Ovary (tissue), 9 donors: Measurements from ENCODE around the gene CMTM4. TPM values are rescaled to one million over a fixed set of nuclear protein-coding genes. Genes with fewer than 3 reads are reported as not detected.

Experiments
- DNase-seq, 5 donors: peaks; one replicate each; pipeline ENCODE4 v3.0.0-alpha.2; 2019 to 2020
- H3K27ac ChIP-seq, 2 donors: fragments of 200-600 bp; one replicate each; pipeline versions ENCODE4 v1.5.1 to v1.8.0; 2019 to 2022
- H3K27me3 ChIP-seq: fragments of 200-600 bp; one replicate; pipeline ENCODE4 v1.8.0; 2022
- H3K36me3 ChIP-seq: fragments of 200-600 bp; sonication (generic); one replicate; pipeline ENCODE4 v1.5.1; 2019
- H3K4me1 ChIP-seq: one replicate; pipeline ENCODE4 v1.8.1; 2013; ENCODE audit warnings: mild to moderate bottlenecking, moderate library complexity; ENCODE audit not compliant: insufficient read depth
- H3K4me3 ChIP-seq: fragments of 200-600 bp; sonication (generic); one replicate; pipeline ENCODE4 v1.5.1; 2017
- H3K9me3 ChIP-seq, 2 donors: fragments of 200-600 bp in 1 of 2; sonication (generic) in 1 of 2; one replicate each; pipeline versions ENCODE4 v1.5.1 to v1.8.1; 2013 to 2019; ENCODE audit warnings: mild to moderate bottlenecking in 1 of 2, moderate library complexity in 1 of 2
- CTCF ChIP-seq, 3 donors: fragments of 450-650 bp in 2 of 3; fragments of 200-600 bp in 1 of 3; IDR thresholded peaks; one replicate each; pipeline versions ENCODE4 v1.5.1 to v1.8.0; 2016 to 2022; ENCODE audit warnings: antibody characterized with exemption in 3 of 3, mild to moderate bottlenecking in 1 of 3
- EP300 ChIP-seq: sonication (generic); formaldehyde crosslinking; IDR thresholded peaks from one replicate; pipeline ENCODE4 v1.6.1; 2017; ENCODE audit warnings: antibody characterized with exemption
- POLR2A ChIP-seq: fragments of 450-650 bp; IDR thresholded peaks from one replicate; pipeline ENCODE4 v1.6.1; 2017; ENCODE audit warnings: antibody characterized with exemption, mild to moderate bottlenecking, moderate library complexity
- WGBS, 3 donors: extraction: QIAGEN DNeasy Blood & Tissue Kit in 1 of 3; methylation state at CpG; one replicate each; pipeline versions ENCODE4 v1.1.5 to v1.1.7; 2013 to 2017; 5-methylcytosine and 5-hydroxymethylcytosine counted together
- intact Hi-C, 4 donors: fragments of 100-400 bp; cut with DNase I; formaldehyde crosslinking; loops; one replicate each; pipeline versions ENCODE4 v1.11.0 to v1.15.1; 2022 to 2023
- polyA plus RNA-seq, 2 donors: library from polyadenylated mRNA; stranded (reverse); fragments of 200-250 nt in 1 of 2; fragments of 350-450 nt in 1 of 2; fragmentation: Illumina TruSeq in 1 of 2; extraction: RNeasy Lipid Tissue Mini Kit (QIAGEN cat#74804) in 1 of 2; gene quantifications; one replicate each; pipeline ENCODE4 v1.2.3, GENCODE V29; 2013 to 2014
- total RNA-seq, 7 donors: library from RNA; depleted of rRNA in 2 of 7; stranded (reverse); fragments of >200 nt in 2 of 7; fragmentation: NEBNext Ultra II Directional in 3 of 7; extraction: Animal tissue kit (Norgen Biotek cat#: 25700) in 3 of 7; gene quantifications; one replicate each; pipeline versions ENCODE4 v1.1.0 to v1.2.4, GENCODE V29; 2016 to 2023
- donor health status: DM: no; HTN: no; CAD: no; lungs with moderate emphysema.
- donor health status: DM: no; HTN: no; CAD: no.
- donor health status: Bipolar disorder and iron deficiency.
- donor health status: DM: yes; HTN: yes; CAD: no.
- donor health status: DM: no; HTN: no; CAD: no.
- donor health status: DM: yes; HTN: yes; CAD: no.

Gene CMTM4
- total and polyA plus RNA-seq, 9 donors, result 5.4 to 47.1 (median 13.1) TPM

GRCh38 chr16:66641387-66641786 is 55.2 kb downstream of the CMTM4 start:
- 96 to 100% (median 97%) methylated on average over 1 of the region's 1 CpG for WGBS, 3 donors
- no peak overlapping the region for H3K27ac ChIP-seq
- H3K9me3 ChIP-seq, result no peaks in the 10 kb centered on the region
- H3K4me3 ChIP-seq, result no peak overlapping the region
- no peak for DNase-seq
- no peaks in the 10 kb centered on the region for H3K36me3 ChIP-seq
- intact Hi-C loops, result no loop called here
- no peak for TF ChIP-seq POLR2A
- TF ChIP-seq EP300, result no peak
- no peak for TF ChIP-seq CTCF (IDR thresholded peaks at IDR 0.05)
- H3K27me3 ChIP-seq, result no peaks in the 10 kb centered on the region
- no peaks in the 10 kb centered on the region for H3K4me1 ChIP-seq

DNA sequence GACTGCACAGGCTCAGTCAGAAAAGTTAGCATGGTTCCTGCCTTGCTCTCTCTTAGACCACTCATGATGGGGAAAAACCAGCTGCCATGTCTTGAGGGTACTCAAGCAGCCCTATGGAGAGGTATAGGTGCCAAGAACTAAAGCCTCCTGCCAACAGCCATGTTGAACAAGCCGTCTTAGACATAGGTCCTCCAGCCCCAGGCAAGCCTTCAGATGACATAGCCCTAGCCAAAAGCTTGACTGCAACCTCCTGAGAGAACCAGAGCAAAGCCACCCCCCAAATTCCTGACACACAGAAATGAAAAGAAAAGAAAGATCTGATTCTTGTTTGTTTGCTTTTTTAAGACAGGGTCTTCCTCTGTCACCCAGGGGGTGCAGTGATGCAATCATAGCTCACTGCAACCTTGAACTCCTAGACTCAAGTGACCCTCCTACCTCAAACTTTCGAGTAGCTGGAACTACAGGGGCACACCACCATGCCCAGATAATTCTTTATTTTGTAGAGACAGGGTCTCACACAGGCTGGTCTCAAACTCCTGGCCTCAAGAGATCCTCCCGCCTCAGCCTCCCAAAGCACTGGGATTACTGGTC is 55.7 kb downstream of the CMTM4 start:
- H3K27ac ChIP-seq, result no peak overlapping the region
- DNase-seq, result no peak
- intact Hi-C loops, result no loop called here
- no peaks in the 10 kb centered on the region for H3K36me3 ChIP-seq
- H3K4me3 ChIP-seq, result no peak overlapping the region
- no peaks in the 10 kb centered on the region for H3K9me3 ChIP-seq
- 86 to 92% (median 90%) methylated on average over 3 of the region's 3 CpGs for WGBS, 3 donors
- no peaks in the 10 kb centered on the region for H3K4me1 ChIP-seq
- no peaks in the 10 kb centered on the region for H3K27me3 ChIP-seq
- no peak for TF ChIP-seq CTCF (IDR thresholded peaks at IDR 0.05)
- no peak for TF ChIP-seq POLR2A
- no peak for TF ChIP-seq EP300

DNA sequence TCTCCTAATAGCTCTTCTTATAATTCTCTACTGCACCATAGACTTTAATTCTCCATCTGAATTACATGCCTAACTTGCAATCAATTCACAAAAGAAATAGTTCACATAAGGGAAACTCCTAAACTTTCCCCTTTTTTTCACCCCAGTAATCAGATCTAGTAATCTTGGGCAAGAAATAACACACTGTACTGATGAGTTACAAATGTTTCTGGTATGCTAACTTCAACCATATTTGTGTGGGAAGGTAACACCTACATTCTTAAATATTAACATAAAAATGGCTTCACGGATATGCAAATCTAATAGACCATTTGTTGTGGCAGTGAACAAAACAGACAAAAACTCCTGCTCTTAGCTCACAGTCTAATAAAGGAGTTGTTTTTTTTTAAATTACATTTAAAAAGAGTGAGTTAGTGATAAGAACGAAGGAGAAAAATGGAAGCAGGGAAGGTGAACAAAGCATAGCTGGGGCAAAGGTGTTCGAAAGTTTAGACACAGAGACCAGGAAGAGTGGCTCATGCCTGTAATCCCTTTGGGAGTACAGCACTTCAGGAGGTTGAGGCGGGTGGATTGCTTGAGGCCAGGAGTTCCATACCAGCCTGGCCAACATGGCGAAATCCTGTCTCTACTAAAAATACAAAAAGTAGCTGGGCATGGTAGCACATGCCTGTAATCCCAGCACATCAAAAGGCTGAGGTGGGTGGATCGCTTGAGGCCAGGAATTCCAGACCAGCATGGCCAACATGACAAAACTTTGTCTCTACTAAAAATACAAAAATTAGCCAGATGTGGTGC is 57.3 kb downstream of the CMTM4 start:
- Histone ChIP-seq H3K27me3 (no peaks in the 10 kb centered on the region), H3K9me3 (no peaks in the 10 kb centered on the region), H3K4me1 (no peaks in the 10 kb centered on the region), H3K27ac (no peak overlapping the region), H3K36me3 (no peaks in the 10 kb centered on the region), H3K4me3 (no peak overlapping the region)
- TF ChIP-seq POLR2A, result no peak
- TF ChIP-seq CTCF (IDR thresholded peaks at IDR 0.05), result no peak
- TF ChIP-seq EP300, result no peak
- WGBS, 3 donors, result 77 to 78% (median 77%) methylated on average over 6 of the region's 6 CpGs
- DNase-seq, result no peak
- intact Hi-C loops, result no loop called here

- no peak for DNase-seq
- no peaks in the 10 kb centered on the region for H3K36me3 ChIP-seq
- H3K4me1 ChIP-seq, result no peaks in the 10 kb centered on the region
- no peak overlapping the region for H3K4me3 ChIP-seq
- H3K27me3 ChIP-seq, result no peaks in the 10 kb centered on the region
- intact Hi-C loops, result no loop called here
- no peaks in the 10 kb centered on the region for H3K9me3 ChIP-seq
- TF ChIP-seq POLR2A (no peak), CTCF (IDR thresholded peaks at IDR 0.05) (no peak), EP300 (no peak)
- 91 to 94% (median 93%) methylated on average over 3 of the region's 3 CpGs for WGBS, 3 donors
- H3K27ac ChIP-seq, result no peak overlapping the region
Observed at GRCh38 chr16:66637806-66638205, 58.7 kb downstream of the CMTM4 start.
